ENCODE measurements around the gene CDH3. TPM values are rescaled to one million over a fixed set of nuclear protein-coding genes. Genes with fewer than 3 reads are reported as not detected.

Gene CDH3
- total RNA-seq, 2 donors from 2014 or later = 79.6 to 88.1 TPM

DNA sequence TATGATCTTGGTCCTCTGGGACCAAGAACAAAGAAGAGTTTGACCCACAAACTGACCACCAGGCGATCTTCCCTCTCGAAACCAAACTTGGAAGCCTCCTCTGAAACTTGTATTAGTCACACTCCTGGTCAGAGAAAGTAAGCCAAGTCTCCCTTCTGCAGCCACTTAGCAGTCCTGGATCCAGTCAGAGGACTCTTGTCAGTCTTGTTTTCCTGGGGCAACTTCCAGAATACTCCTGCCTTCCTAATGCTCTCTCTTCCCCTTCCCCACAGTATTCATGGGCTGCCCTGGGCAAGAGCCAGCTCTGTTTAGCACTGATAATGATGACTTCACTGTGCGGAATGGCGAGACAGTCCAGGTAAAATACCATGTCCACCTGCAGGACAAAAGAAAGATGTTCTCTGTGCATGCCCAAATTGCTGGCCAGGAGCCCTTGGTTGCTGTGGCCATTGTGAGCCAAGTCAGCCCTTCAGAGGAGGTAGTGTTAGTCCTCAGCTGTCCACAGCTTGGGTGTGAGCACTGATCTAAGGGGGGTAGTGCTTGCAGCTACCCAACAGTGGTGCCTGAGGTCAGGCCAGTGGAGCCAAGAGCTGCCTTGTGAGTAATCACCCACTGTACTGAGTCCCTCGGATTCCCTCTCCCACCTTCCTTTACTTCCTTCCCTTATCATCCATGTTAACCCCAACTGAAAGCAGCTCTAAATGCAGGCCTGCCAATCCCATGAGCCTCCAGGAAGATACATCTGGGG is 31.2 kb downstream of the CDH3 start:
- H3K4me1 Mint-ChIP-seq = no peaks in the 10 kb centered on the region
- Histone ChIP-seq H3K9ac (ENCODE audit: extremely low read depth, low read length, poor library complexity, severe bottlenecking) (no peak overlapping the region), H3K27ac (ENCODE audit: low read depth, low read length) (no peak overlapping the region), H3K4me1 (ENCODE audit: control insufficient read depth, insufficient read depth, low read length) (no peaks in the 10 kb centered on the region), H3K4me3 (ENCODE audit: low read length) (no peak overlapping the region), H3K9me3 (ENCODE audit: control insufficient read depth, low read length) (no peaks in the 10 kb centered on the region), H3K27me3 (ENCODE audit: control insufficient read depth, insufficient read depth, low read length, poor library complexity, severe bottlenecking) (no peaks in the 10 kb centered on the region), H3K36me3 (ENCODE audit: control insufficient read depth, insufficient read depth, low read length) (peaks cover 4% of the 10 kb centered on the region)
- H3K4me3 Mint-ChIP-seq = no peak overlapping the region
- peak overlapping the region; percentile 35 for H3K27ac Mint-ChIP-seq
- peaks cover 58% of the 10 kb centered on the region for H3K36me3 Mint-ChIP-seq (ENCODE audit: low read depth)
- WGBS, 2 experiments (ENCODE audit: insufficient coverage in 1 of 2, insufficient read length in 1 of 2) = 94% methylated on average over 4 to 5 of the region's 5 CpGs
- H3K27me3 Mint-ChIP-seq (ENCODE audit: insufficient read depth) = no peaks in the 10 kb centered on the region
- DNase-seq = no peak
- no peaks in the 10 kb centered on the region for H3K9me3 Mint-ChIP-seq
- no peak for TF ChIP-seq CTCF (conservative IDR thresholded peaks at IDR 0.05)

DNA sequence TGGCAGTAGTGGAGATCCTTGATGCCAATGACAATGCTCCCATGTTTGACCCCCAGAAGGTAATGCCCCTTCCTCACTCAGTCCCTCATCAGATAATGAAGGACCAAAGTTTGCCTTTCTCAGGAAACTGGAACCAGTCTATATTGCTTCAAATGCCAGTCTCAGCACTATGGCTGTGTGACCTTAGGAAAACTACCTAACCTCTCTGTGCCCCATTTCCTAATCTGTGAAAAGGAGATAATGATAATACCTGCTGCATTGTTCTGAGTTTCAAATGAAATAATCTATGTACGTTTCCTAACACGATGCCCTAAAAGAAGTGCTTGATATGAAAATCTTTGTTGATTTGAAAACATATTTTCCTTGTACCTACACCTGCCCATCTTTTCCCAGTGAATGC is 35.9 kb downstream of the CDH3 start:
- H3K4me3 Mint-ChIP-seq = no peak overlapping the region
- H3K9me3 ChIP-seq (ENCODE audit: control insufficient read depth, low read length) = no peaks in the 10 kb centered on the region
- no peaks in the 10 kb centered on the region for H3K4me1 Mint-ChIP-seq
- WGBS, 2 experiments (ENCODE audit: insufficient coverage in 1 of 2, insufficient read length in 1 of 2) = 94% methylated on average over 2 of the region's 2 CpGs; no CpG with 5 or more reads in 1 of the 2 experiments
- peaks cover 4% of the 10 kb centered on the region for H3K36me3 ChIP-seq (ENCODE audit: control insufficient read depth, insufficient read depth, low read length)
- H3K4me1 ChIP-seq (ENCODE audit: control insufficient read depth, insufficient read depth, low read length) = no peaks in the 10 kb centered on the region
- H3K9me3 Mint-ChIP-seq = no peaks in the 10 kb centered on the region
- no peak overlapping the region for H3K27ac ChIP-seq (ENCODE audit: low read depth, low read length)
- peaks cover 69% of the 10 kb centered on the region for H3K36me3 Mint-ChIP-seq (ENCODE audit: low read depth)
- no peaks in the 10 kb centered on the region for H3K27me3 ChIP-seq (ENCODE audit: control insufficient read depth, insufficient read depth, low read length, poor library complexity, severe bottlenecking)
- no peak for TF ChIP-seq CTCF (conservative IDR thresholded peaks at IDR 0.05)
- no peak overlapping the region for H3K4me3 ChIP-seq (ENCODE audit: low read length)
- no peak for DNase-seq
- H3K9ac ChIP-seq (ENCODE audit: extremely low read depth, low read length, poor library complexity, severe bottlenecking) = no peak overlapping the region
- no peaks in the 10 kb centered on the region for H3K27me3 Mint-ChIP-seq (ENCODE audit: insufficient read depth)
- no peak overlapping the region for H3K27ac Mint-ChIP-seq

DNA sequence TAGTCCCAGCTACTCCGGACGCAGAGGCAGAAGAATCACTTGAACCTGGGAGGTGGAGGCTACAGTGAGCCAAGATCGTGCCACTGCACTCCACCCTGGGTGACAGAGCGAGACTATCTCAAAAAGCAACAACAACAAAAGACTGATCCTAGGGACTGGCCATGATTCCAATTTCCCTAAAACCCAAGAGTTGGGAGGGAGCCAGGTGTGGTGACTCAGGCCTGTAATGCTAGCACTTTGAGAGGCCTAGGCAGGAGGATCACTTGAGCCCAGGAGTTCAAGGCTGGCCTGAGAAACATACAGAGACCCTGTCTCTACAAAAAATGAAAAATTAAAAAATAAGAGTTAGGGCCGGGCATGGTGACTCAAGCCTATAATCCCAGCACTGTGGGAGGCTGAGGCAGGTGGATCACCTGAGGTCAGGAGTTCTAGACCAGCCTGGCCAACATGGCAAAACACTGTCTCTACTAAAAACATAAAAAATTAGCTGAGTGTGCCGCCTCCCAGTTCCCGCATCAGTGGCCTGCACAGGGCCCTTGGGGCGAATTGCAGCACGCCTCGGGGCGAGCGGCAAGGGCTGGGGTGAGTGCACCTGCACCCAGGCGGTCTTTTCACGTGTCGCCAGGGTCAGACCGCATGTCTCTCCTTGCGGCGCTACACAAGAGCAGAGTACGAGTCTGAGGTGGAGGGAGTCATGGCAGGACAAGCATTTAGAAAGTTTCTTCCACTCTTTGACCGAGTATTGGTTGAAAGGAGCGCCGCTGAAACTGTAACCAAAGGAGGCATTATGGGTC is 40.8 kb downstream of the CDH3 start:
- H3K27me3 ChIP-seq (ENCODE audit: control insufficient read depth, insufficient read depth, low read length, poor library complexity, severe bottlenecking) = no peaks in the 10 kb centered on the region
- DNase-seq = no peak
- no peaks in the 10 kb centered on the region for H3K9me3 ChIP-seq (ENCODE audit: control insufficient read depth, low read length)
- no peak overlapping the region for H3K4me3 ChIP-seq (ENCODE audit: low read length)
- Mint-ChIP-seq H3K27ac (no peak overlapping the region), H3K27me3 (ENCODE audit: insufficient read depth) (no peaks in the 10 kb centered on the region), H3K4me1 (no peaks in the 10 kb centered on the region), H3K9me3 (no peaks in the 10 kb centered on the region), H3K4me3 (no peak overlapping the region), H3K36me3 (ENCODE audit: low read depth) (peaks cover 67% of the 10 kb centered on the region)
- H3K9ac ChIP-seq (ENCODE audit: extremely low read depth, low read length, poor library complexity, severe bottlenecking) = no peak overlapping the region
- 91 to 92% methylated on average over 20 to 22 of the region's 22 CpGs for WGBS, 2 experiments (ENCODE audit: insufficient coverage in 1 of 2, insufficient read length in 1 of 2)
- TF ChIP-seq CTCF (conservative IDR thresholded peaks at IDR 0.05) = no peak
- no peak overlapping the region for H3K27ac ChIP-seq (ENCODE audit: low read depth, low read length)
- peaks cover 2% of the 10 kb centered on the region for H3K36me3 ChIP-seq (ENCODE audit: control insufficient read depth, insufficient read depth, low read length)
- no peaks in the 10 kb centered on the region for H3K4me1 ChIP-seq (ENCODE audit: control insufficient read depth, insufficient read depth, low read length)
